ENCODE data around the gene VPS33B.

- TF ChIP-seq, protein P1, sequence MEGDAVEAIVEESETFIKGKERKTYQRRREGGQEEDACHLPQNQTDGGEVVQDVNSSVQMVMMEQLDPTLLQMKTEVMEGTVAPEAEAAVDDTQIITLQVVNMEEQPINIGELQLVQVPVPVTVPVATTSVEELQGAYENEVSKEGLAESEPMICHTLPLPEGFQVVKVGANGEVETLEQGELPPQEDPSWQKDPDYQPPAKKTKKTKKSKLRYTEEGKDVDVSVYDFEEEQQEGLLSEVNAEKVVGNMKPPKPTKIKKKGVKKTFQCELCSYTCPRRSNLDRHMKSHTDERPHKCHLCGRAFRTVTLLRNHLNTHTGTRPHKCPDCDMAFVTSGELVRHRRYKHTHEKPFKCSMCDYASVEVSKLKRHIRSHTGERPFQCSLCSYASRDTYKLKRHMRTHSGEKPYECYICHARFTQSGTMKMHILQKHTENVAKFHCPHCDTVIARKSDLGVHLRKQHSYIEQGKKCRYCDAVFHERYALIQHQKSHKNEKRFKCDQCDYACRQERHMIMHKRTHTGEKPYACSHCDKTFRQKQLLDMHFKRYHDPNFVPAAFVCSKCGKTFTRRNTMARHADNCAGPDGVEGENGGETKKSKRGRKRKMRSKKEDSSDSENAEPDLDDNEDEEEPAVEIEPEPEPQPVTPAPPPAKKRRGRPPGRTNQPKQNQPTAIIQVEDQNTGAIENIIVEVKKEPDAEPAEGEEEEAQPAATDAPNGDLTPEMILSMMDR (conservative IDR thresholded peaks at IDR 0.05; ENCODE audit: low read length) = no peak
- no peak for TF ChIP-seq EZH2phosphoT487 (IDR thresholded peaks at IDR 0.05; ENCODE audit: borderline replicate concordance)
Observed at GRCh38 chr15:90952901-90953677, 69.3 kb downstream of the VPS33B start.

Measured in Loucy (cell line).